HG03520 (cell line): ENCODE measurements around the gene MXRA5.
"Not testable (repeated sequence)": the region's sequence is repeated elsewhere in the genome, so short reads cannot be mapped to it uniquely, and the experiment has no call there.

Experiments
- ATAC-seq: cut with Tn5 transposase; IDR thresholded peaks from one replicate; pipeline ENCODE4 v1.9.1; 2021; ENCODE audit warnings: mild to moderate bottlenecking, moderate library complexity; ENCODE audit not compliant: unreplicated experiment

The MXRA5 gene, protein sequence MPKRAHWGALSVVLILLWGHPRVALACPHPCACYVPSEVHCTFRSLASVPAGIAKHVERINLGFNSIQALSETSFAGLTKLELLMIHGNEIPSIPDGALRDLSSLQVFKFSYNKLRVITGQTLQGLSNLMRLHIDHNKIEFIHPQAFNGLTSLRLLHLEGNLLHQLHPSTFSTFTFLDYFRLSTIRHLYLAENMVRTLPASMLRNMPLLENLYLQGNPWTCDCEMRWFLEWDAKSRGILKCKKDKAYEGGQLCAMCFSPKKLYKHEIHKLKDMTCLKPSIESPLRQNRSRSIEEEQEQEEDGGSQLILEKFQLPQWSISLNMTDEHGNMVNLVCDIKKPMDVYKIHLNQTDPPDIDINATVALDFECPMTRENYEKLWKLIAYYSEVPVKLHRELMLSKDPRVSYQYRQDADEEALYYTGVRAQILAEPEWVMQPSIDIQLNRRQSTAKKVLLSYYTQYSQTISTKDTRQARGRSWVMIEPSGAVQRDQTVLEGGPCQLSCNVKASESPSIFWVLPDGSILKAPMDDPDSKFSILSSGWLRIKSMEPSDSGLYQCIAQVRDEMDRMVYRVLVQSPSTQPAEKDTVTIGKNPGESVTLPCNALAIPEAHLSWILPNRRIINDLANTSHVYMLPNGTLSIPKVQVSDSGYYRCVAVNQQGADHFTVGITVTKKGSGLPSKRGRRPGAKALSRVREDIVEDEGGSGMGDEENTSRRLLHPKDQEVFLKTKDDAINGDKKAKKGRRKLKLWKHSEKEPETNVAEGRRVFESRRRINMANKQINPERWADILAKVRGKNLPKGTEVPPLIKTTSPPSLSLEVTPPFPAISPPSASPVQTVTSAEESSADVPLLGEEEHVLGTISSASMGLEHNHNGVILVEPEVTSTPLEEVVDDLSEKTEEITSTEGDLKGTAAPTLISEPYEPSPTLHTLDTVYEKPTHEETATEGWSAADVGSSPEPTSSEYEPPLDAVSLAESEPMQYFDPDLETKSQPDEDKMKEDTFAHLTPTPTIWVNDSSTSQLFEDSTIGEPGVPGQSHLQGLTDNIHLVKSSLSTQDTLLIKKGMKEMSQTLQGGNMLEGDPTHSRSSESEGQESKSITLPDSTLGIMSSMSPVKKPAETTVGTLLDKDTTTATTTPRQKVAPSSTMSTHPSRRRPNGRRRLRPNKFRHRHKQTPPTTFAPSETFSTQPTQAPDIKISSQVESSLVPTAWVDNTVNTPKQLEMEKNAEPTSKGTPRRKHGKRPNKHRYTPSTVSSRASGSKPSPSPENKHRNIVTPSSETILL (N-terminal part only)

DNA sequence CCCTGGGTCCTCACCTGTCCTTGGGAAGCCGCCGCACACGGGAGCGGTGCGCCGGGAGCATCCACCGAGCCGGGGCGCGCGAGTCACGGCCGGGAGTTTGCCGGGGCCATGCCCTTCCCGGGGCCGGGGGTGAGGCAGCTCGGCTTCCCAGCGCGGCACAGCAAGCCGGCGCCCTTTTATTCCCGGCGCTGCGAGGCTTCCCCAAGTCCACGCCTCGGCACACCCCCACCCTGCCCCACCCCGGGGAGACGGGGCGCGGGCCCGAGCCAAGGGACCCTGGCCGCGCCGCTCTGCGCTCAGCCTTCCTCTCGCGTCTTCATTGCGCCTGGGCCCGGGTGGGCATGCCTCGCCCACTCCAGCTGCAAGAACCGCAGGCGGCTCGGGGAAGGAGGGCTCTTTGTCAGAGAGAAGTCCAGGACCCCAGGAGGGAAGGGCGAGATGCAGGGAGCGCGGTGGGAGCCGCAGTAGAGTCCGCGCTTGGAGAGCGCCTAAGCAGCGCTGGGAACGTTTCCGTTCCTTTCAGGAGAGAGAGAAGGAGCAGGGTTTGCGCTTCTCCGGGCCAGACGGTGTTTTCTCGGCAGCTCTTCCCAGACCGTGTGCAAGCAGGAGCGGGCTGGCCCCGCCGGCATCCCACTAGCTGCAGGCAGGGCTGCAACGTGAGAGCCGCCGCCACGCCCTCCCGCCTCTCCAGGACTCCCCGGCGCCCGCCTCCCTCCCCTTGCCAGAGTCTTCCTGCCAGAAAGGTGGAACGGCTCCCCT is at the start of gene MXRA5:
TSS of gene MXRA5 (minus strand) at position 152 of the 759 bp plus-strand sequence. CDS start 2,819 bp downstream, outside the sequence.
- ATAC-seq: no peak

GRCh38 chrX:3393581-3394111 is 47.2 kb upstream of the MXRA5 start:
- ATAC-seq: no peak

DNA sequence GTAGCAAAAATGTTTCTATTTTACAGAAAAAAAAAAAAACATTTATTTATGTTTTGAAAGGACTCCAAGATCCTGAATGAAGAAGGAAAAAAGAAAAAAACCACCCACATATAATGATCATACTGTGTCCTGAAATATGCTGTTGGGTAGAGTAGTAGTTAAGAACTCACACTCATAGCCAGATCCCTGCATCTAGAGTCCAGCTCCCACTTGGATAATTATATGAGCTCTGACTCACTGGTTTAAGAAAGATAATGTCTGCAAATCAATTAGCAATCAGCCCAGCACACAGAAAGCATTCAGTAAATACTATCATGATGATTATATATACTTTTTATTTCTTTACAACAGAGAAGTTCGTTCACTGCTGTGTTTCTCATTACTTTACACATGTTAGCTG is 46.7 kb upstream of the MXRA5 start:
- ATAC-seq: no peak

DNA sequence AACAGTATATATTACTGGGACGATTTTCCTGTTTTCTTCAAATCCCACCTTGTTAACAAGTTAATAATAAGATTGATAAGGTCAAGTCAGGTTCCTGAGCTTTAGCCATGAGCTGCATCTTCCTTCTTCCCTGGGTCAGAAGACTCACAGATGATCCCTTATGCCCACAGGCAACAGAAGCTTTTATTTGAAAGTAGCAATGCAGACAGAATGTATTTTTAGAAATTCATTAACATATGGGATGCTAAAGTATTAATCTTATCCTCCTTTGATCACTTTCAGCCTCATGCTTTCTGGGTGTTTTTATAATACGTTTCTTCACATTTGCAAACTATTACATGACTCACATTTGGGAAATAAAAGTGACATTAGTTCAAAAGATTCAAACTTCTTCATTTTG is 42.0 kb upstream of the MXRA5 start:
- no peak for ATAC-seq

- no peak for ATAC-seq
Observed at GRCh38 chrX:3384327-3384726, 37.9 kb upstream of the MXRA5 start.

DNA sequence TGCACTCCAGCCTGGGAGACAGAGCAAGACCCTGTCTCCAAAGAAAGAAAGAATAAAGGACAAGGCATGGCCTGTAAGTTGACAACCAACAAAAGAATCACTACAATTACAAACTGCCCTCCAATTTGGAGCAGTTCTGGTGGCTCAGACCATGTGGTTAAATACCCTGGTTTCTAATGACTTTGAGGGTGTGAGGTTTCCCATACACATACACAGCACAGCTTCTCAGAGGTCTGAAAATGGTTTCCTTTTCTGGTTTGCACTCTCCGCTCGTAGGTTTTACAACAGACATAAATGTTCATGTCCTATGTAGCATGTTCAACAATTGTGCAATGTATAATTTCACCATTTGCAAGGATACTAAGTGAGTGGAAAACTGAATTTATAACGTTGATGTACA is 34.2 kb upstream of the MXRA5 start:
- ATAC-seq: no peak

DNA sequence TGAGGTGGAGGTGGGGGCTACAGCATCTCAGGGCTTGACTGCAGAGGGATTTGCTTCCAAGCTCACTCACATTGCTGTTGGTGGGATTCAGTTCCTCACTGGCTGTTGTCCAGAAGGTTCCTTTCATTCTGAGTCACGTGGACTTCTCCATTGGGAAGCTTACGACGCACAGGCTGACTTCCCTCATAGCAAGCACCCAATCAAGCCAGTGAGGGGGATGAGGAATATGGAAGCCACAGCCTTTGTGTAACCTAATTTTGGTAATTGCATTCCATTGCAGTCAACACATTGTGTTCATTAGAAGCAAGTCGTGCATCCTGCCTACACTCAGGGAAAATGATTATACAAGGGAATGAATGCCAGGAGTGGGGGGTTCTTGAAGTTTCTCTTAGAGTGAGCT is 32.7 kb upstream of the MXRA5 start:
- ATAC-seq: no peak

GRCh38 chrX:3378156-3378555 is 31.7 kb upstream of the MXRA5 start:
- no peak for ATAC-seq

GRCh38 chrX:3377560-3377959 is 31.1 kb upstream of the MXRA5 start:
- ATAC-seq: no peak

DNA sequence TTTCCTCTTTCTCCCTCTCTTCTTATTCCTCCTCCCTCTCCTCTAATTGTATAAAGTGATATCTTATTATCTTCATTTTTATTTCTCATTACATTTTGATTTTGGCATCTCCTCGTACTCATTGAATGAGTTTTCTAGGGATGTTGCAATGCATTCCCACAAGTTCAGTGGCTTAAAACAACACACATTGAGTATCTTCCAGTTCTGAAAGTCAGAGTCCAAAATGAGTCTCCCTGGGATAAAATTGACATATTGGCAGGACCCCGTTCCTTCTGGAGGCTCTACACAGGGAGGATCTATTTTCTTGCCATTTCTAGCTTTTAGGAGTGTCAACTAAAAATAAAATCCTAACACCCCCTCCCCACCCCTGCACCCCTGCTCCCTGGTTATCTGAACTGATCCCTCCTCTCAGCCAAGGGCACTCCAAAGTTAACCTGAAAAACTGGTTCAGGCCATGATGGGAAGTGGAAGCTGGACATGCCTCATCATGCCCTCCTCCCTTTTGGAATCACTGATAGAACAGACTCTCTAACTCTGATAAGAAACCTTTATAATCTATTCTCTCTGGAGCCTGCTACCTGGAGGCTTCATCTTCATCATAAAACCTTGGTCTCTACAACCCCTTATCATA is 29.5 kb upstream of the MXRA5 start:
- ATAC-seq: not testable (repeated sequence)

GRCh38 chrX:3374108-3374800 is 27.8 kb upstream of the MXRA5 start:
- ATAC-seq: no peak

- ATAC-seq: no peak
Observed at GRCh38 chrX:3371163-3371562, 24.7 kb upstream of the MXRA5 start.

DNA sequence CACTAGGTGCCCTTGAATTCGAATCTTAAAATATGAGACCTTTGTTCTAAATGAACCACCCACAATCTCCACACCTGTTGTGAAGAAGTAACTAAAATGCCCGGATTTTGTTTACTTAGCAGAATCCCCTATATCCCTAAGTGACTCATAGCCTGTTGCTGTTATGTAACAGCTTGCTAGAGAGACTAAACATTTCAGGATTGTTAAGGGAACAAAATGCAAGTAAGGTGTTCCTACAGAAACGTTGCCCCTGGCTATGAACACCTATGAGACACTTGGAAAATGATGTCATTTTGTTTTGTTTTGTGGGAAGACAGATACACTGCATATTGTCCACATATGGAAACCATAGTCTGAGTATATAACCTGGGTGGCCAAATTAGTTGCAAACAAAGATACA is 24.2 kb upstream of the MXRA5 start:
- ATAC-seq: no peak

GRCh38 chrX:3362956-3363355 is 16.5 kb upstream of the MXRA5 start:
- ATAC-seq: no peak

DNA sequence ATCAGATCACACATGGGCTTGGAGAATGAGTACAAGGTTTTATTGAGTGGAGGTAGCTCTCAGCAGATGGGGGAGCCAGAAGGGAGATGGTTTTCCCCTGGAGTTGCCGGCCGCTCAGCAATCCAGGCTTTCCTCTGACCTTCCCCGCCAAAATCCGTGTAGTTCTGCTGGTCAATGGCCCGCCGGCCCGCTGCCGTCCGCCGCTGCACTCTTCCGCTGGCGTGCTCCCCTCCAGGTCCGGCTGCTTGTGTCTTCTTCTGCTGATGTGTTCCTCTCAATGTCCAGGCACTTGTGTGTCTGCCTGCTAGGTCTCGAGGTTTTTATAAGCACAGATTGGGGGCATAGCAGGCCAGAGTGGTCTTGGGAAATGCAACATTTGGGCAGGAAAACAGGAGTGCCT is 14.4 kb upstream of the MXRA5 start:
- ATAC-seq: no peak

DNA sequence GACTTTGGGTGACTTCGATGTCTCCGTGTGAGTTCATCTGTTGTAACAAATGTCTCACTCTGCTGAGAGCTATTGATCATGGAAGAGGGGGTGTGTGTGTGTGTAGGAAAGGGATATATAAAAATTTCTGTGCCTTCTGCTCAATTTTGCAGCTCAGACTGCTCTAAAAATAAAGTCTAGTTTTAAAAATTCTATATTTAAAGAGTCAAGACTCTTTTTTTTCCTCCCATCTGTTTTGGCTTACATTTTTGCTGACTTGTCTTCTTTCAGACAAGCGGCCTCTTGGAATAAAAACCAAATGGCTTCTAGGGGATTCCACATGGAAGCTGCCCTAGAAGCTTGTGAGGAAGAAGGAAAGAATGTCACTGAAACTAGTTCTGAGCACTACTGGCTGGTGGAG is 6.3 kb upstream of the MXRA5 start:
- ATAC-seq: not testable (repeated sequence)

DNA sequence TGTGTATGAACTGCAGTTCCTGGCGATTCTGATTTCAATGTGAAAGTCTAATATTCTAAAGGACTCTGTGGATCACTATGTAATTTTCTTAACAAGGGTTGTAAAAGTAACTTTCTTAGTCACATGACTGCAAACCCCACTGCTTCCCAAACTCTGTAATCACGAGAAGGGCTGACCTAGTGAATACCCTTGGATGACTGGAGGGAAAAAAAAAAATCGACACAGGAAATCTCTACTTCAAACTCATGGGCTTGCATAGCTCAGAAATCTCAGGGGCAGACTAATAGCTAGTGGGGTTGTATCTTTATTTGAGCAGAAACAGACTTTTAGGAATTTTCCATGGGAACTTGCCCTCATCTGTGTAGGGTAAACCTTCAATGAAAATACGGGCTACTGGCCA is 4.8 kb upstream of the MXRA5 start:
- ATAC-seq: no peak

DNA sequence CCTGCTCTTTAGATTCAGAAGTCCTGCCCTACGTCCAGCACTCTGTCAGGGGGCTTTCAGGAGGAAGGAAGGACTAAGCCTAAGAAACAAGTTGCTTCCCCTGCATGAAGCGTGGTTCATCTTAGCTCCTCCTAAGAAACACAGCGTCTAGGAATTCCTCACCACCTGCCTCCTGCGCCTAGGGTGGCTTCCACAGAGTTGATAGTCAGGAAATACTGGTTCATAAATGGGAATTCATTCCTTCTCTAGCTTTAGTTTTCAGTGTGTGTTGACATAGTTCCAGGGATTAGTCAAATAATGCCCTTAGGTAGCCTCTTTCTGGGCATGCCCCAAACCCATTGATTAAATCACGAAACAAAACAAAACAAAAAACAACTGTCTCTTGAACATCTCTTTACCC is 1.7 kb upstream of the MXRA5 start:
- ATAC-seq: no peak
